ENCODE results near the gene TMEM132D.

TMEM132D gene

GRCh38 chr12:129870796-129871195, 33.0 kb downstream of the TMEM132D start:
- Histone ChIP-seq H3K27me3 (ENCODE audit: low read length) (no peaks in the 10 kb centered on the region), H3K27ac (ENCODE audit: low read depth, low read length) (no peak overlapping the region), H3K4me3 (ENCODE audit: insufficient read depth, low read length, poor library complexity, severe bottlenecking) (no peak overlapping the region), H3K9me2 (replicated peaks; ENCODE audit: insufficient read depth, low read length) (no peaks in the 10 kb centered on the region), H2AFZ (ENCODE audit: low read depth, low read length, severe bottlenecking) (no peak overlapping the region), H3K36me3 (ENCODE audit: low read length) (no peaks in the 10 kb centered on the region), H3K9me3 (ENCODE audit: insufficient read depth, low read length) (no peaks in the 10 kb centered on the region), H3F3A (ENCODE audit: insufficient read depth) (no peaks in the 10 kb centered on the region), H3K9ac (ENCODE audit: low read length) (no peak overlapping the region), H4K20me1 (ENCODE audit: low read depth, low read length) (no peaks in the 10 kb centered on the region), H3K4me2 (ENCODE audit: low read depth, low read length, poor library complexity, severe bottlenecking) (no peak overlapping the region), H3K79me2 (ENCODE audit: insufficient read depth, low read length) (no peaks in the 10 kb centered on the region)
- no peak for TF ChIP-seq EZH2phosphoT487 (conservative IDR thresholded peaks at IDR 0.05; ENCODE audit: low read length)
- no peak for TF ChIP-seq CTCF (IDR thresholded peaks at IDR 0.05; ENCODE audit: insufficient read depth, low read length, poor library complexity, severe bottlenecking)

- no peaks in the 10 kb centered on the region for H3K9me2 ChIP-seq (replicated peaks; ENCODE audit: insufficient read depth, low read length)
- H3F3A ChIP-seq (ENCODE audit: insufficient read depth), result no peaks in the 10 kb centered on the region
- H3K27me3 ChIP-seq (ENCODE audit: low read length), result no peaks in the 10 kb centered on the region
- H3K79me2 ChIP-seq (ENCODE audit: insufficient read depth, low read length), result no peaks in the 10 kb centered on the region
- no peak overlapping the region for H2AFZ ChIP-seq (ENCODE audit: low read depth, low read length, severe bottlenecking)
- no peak overlapping the region for H3K27ac ChIP-seq (ENCODE audit: low read depth, low read length)
- H3K9me3 ChIP-seq (ENCODE audit: insufficient read depth, low read length), result no peaks in the 10 kb centered on the region
- H3K4me3 ChIP-seq (ENCODE audit: insufficient read depth, low read length, poor library complexity, severe bottlenecking), result no peak overlapping the region
- H3K9ac ChIP-seq (ENCODE audit: low read length), result no peak overlapping the region
- H3K36me3 ChIP-seq (ENCODE audit: low read length), result no peaks in the 10 kb centered on the region
- no peaks in the 10 kb centered on the region for H4K20me1 ChIP-seq (ENCODE audit: low read depth, low read length)
- no peak for TF ChIP-seq EZH2phosphoT487 (conservative IDR thresholded peaks at IDR 0.05; ENCODE audit: low read length)
- no peak for TF ChIP-seq CTCF (IDR thresholded peaks at IDR 0.05; ENCODE audit: insufficient read depth, low read length, poor library complexity, severe bottlenecking)
- H3K4me2 ChIP-seq (ENCODE audit: low read depth, low read length, poor library complexity, severe bottlenecking), result no peak overlapping the region
Measured at GRCh38 chr12:129870136-129870535, 33.7 kb downstream of the TMEM132D start.

GRCh38 chr12:129868575-129868974, 35.2 kb downstream of the TMEM132D start:
- Histone ChIP-seq H3K79me2 (ENCODE audit: insufficient read depth, low read length) (no peaks in the 10 kb centered on the region), H3K9me3 (ENCODE audit: insufficient read depth, low read length) (no peaks in the 10 kb centered on the region), H3K36me3 (ENCODE audit: low read length) (no peaks in the 10 kb centered on the region), H3K9me2 (replicated peaks; ENCODE audit: insufficient read depth, low read length) (no peaks in the 10 kb centered on the region), H3F3A (ENCODE audit: insufficient read depth) (no peaks in the 10 kb centered on the region), H3K4me2 (ENCODE audit: low read depth, low read length, poor library complexity, severe bottlenecking) (no peak overlapping the region), H3K27me3 (ENCODE audit: low read length) (0 out of 2 replicates have a peak, but pooled peaks cover 2% of the 10 kb centered on the region), H3K27ac (ENCODE audit: low read depth, low read length) (no peak overlapping the region), H3K9ac (ENCODE audit: low read length) (no peak overlapping the region), H3K4me3 (ENCODE audit: insufficient read depth, low read length, poor library complexity, severe bottlenecking) (no peak overlapping the region), H4K20me1 (ENCODE audit: low read depth, low read length) (no peaks in the 10 kb centered on the region), H2AFZ (ENCODE audit: low read depth, low read length, severe bottlenecking) (no peak overlapping the region)
- TF ChIP-seq CTCF (IDR thresholded peaks at IDR 0.05; ENCODE audit: insufficient read depth, low read length, poor library complexity, severe bottlenecking) (no peak), EZH2phosphoT487 (conservative IDR thresholded peaks at IDR 0.05; ENCODE audit: low read length) (no peak)

All from SU-DHL-6 (cell line).